GM23248 (cell line): ENCODE results near the gene MTA3. TPM values are rescaled to one million over a fixed set of nuclear protein-coding genes. Genes with fewer than 3 reads are reported as not detected.

ENCODE experiments used
- DNase-seq: peaks from one replicate; pipeline ENCODE4 v3.0.0-alpha.2; 2015
- H2AFZ ChIP-seq: fragments of 200-600 bp; sonication (generic); 2 replicates; pipeline ENCODE4 v1.6.1; 2016; ENCODE audit warnings: antibody characterized with exemption
- H3F3A ChIP-seq: fragments of 200-600 bp; sonication (generic); 2 replicates; pipeline ENCODE4 v1.6.1; 2016; ENCODE audit warnings: mild to moderate bottlenecking, antibody characterized with exemption, mixed run types; ENCODE audit not compliant: insufficient read depth
- H3K27ac ChIP-seq: fragments of 200-600 bp; sonication (generic); 2 replicates; pipeline ENCODE4 v1.5.1; 2016; ENCODE audit warnings: mild to moderate bottlenecking
- H3K27me3 ChIP-seq: fragments of 200-600 bp; sonication (generic); replicated peaks from 2 replicates; pipeline ENCODE4 v1.6.1; 2016; ENCODE audit warnings: mild to moderate bottlenecking; ENCODE audit not compliant: insufficient read depth
- H3K36me3 ChIP-seq: fragments of 200-600 bp; sonication (generic); 2 replicates; pipeline ENCODE4 v1.6.1; 2016; ENCODE audit warnings: low read depth, mild to moderate bottlenecking
- H3K4me1 ChIP-seq: fragments of 200-600 bp; sonication (generic); 2 replicates; pipeline ENCODE4 v1.6.1; 2016; ENCODE audit warnings: mild to moderate bottlenecking; ENCODE audit not compliant: insufficient read depth
- H3K4me2 ChIP-seq: fragments of 200-600 bp; sonication (generic); one replicate; pipeline ENCODE4 v1.6.1; 2016; ENCODE audit warnings: mild to moderate bottlenecking; ENCODE audit not compliant: unreplicated experiment
- H3K4me3 ChIP-seq: fragments of 200-600 bp; sonication (generic); 2 replicates; pipeline ENCODE4 v1.5.1; 2016; ENCODE audit warnings: mild to moderate bottlenecking
- H3K79me2 ChIP-seq: fragments of 200-600 bp; sonication (generic); 2 replicates; pipeline ENCODE4 v1.6.1; 2016; ENCODE audit warnings: mild to moderate bottlenecking; ENCODE audit not compliant: insufficient read depth
- H3K9ac ChIP-seq: fragments of 200-600 bp; sonication (generic); 2 replicates; pipeline ENCODE4 v1.6.1; 2016; ENCODE audit warnings: mild to moderate bottlenecking
- H3K9me2 ChIP-seq: fragments of 200-600 bp; sonication (generic); 2 replicates; pipeline ENCODE4 v1.6.1; 2016; ENCODE audit warnings: mixed run types, mild to moderate bottlenecking, moderate library complexity; ENCODE audit not compliant: insufficient read depth
- H3K9me3 ChIP-seq: fragments of 200-600 bp; sonication (generic); one replicate; pipeline ENCODE4 v1.6.1; 2017; ENCODE audit warnings: low read depth
- H4K20me1 ChIP-seq: fragments of 200-600 bp; sonication (generic); 2 replicates; pipeline ENCODE4 v1.6.0; 2016; ENCODE audit not compliant: insufficient read depth
- EZH2 ChIP-seq: fragments of 200-600 bp; sonication (generic); IDR thresholded peaks from 2 replicates; pipeline ENCODE4 v1.6.1; 2018; ENCODE audit warnings: antibody characterized with exemption, mild to moderate bottlenecking; ENCODE audit not compliant: insufficient read depth, poor library complexity, severe bottlenecking
- EZH2phosphoT487 ChIP-seq: fragments of 200-600 bp; sonication (generic); IDR thresholded peaks from 2 replicates; pipeline ENCODE4 v1.6.1; 2018; ENCODE audit warnings: antibody characterized with exemption, moderate library complexity, mild to moderate bottlenecking, low read depth; ENCODE audit not compliant: insufficient read depth
- WGBS, 2 experiments: methylation state at CpG; one replicate each; pipeline ENCODE4 v1.1.6; 2015 to 2017; ENCODE audit warnings: low lambda C conversion rate in 2 of 2, low coverage in 1 of 2; ENCODE audit errors: missing lambda C conversion rate in 2 of 2; 5-methylcytosine and 5-hydroxymethylcytosine counted together
- in situ Hi-C: fragments of 300-500 bp; cut with MboI; formaldehyde crosslinking; loops from 2 replicates; pipeline ENCODE4 v1.15.0; 2020
- polyA plus RNA-seq: library from polyadenylated mRNA; unstranded; fragments of >200 nt; fragmentation: Nextera tagmentation; extraction: Ambion mirVana; gene quantifications from 2 replicates; pipeline ENCODE4 v1.2.1, GENCODE V29; 2016
- total RNA-seq: library from RNA; depleted of rRNA; stranded (reverse); fragments of >200 nt; shearing (Covaris generic); gene quantifications from 2 replicates; pipeline ENCODE4 v1.2.3, GENCODE V29; 2014

MTA3 gene
- total and polyA plus RNA-seq, 2 experiments from 2014 or later: 25.7 to 29.7 TPM

DNA sequence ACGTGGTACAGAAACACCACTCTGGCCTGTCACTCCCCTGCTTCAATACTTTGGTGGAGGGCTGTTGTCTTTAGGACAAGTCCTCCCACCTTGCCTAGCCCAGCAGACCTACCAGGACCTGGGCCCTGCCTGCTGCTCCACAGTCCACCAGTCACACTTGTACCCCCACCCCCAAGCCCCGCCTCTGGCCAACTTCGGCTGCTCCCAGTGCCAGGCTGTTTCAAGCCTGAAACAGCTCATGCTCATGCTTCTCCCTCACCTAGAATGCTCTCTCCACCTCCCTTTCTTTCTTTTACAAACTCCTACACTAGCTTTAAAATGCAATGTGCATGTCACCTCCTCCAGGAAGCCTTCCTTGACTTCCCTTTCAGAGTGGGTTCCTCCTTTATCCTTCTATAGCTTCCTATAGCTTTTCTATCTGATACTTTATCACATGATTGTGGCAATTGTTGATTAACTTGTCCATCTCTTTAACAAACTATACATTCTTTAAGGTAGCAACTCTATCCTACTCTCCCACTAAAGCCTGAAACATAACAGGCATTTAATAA is 200.3 kb downstream of the MTA3 start:
- 71 to 72% methylated on average over 3 of the region's 3 CpGs for WGBS, 2 experiments
- H3K4me2 ChIP-seq: no peak overlapping the region
- no peaks in the 10 kb centered on the region for H3F3A ChIP-seq
- no peak overlapping the region for H3K9ac ChIP-seq
- in situ Hi-C loops: no loop called here
- H2AFZ ChIP-seq: no peak overlapping the region
- no peaks in the 10 kb centered on the region for H3K36me3 ChIP-seq
- H3K9me3 ChIP-seq: no peaks in the 10 kb centered on the region
- no peaks in the 10 kb centered on the region for H3K9me2 ChIP-seq
- no peaks in the 10 kb centered on the region for H3K4me1 ChIP-seq
- H4K20me1 ChIP-seq: no peaks in the 10 kb centered on the region
- TF ChIP-seq EZH2: no peak
- TF ChIP-seq EZH2phosphoT487: no peak
- no peaks in the 10 kb centered on the region for H3K27me3 ChIP-seq
- no peak overlapping the region for H3K4me3 ChIP-seq
- no peak overlapping the region for H3K27ac ChIP-seq
- H3K79me2 ChIP-seq: no peaks in the 10 kb centered on the region
- DNase-seq: no peak

DNA sequence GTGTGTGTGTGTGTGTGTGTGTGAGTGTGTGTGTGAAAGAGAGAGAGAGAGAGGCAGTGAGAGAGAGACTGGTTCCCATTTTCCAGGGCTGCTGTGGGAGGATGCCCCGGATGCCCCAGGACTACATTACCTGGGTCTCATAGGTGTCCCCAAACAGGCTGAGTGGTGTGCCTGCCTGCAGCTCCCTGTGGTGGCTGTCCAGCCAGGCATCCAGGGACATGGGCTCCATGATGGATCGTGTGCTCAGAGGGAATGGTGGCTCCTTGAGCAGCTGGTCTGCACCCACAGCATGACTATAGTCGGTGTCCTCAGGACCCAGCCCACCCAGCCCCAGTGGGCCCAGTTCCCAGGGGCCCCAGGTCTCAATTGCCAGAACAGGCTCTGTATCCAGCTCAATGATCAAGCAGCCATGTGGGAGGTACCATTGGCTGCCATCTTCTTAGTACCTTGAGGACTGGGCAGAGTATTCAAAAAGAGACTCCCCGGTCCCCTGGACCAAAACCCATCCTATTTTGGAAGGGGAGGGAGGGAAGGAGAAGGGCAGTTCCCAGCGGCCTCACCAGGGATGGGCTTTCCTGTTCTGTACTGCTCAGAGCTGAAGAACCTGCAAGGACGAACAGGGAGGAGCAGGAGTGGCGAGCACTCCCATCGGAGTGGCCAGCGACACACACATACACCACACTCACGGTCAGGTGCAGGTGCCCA is 201.3 kb downstream of the MTA3 start:
- Histone ChIP-seq H3F3A (no peaks in the 10 kb centered on the region), H2AFZ (no peak overlapping the region), H3K27me3 (no peaks in the 10 kb centered on the region), H3K9me3 (no peaks in the 10 kb centered on the region), H3K9me2 (no peaks in the 10 kb centered on the region), H3K79me2 (no peaks in the 10 kb centered on the region), H3K27ac (no peak overlapping the region), H3K9ac (no peak overlapping the region), H3K4me2 (no peak overlapping the region), H4K20me1 (no peaks in the 10 kb centered on the region), H3K36me3 (no peaks in the 10 kb centered on the region), H3K4me3 (no peak overlapping the region), H3K4me1 (no peaks in the 10 kb centered on the region)
- 84 to 86% methylated on average over 10 of the region's 10 CpGs for WGBS, 2 experiments
- in situ Hi-C loops: no loop called here
- TF ChIP-seq EZH2: no peak
- TF ChIP-seq EZH2phosphoT487: no peak
- DNase-seq: no peak

DNA sequence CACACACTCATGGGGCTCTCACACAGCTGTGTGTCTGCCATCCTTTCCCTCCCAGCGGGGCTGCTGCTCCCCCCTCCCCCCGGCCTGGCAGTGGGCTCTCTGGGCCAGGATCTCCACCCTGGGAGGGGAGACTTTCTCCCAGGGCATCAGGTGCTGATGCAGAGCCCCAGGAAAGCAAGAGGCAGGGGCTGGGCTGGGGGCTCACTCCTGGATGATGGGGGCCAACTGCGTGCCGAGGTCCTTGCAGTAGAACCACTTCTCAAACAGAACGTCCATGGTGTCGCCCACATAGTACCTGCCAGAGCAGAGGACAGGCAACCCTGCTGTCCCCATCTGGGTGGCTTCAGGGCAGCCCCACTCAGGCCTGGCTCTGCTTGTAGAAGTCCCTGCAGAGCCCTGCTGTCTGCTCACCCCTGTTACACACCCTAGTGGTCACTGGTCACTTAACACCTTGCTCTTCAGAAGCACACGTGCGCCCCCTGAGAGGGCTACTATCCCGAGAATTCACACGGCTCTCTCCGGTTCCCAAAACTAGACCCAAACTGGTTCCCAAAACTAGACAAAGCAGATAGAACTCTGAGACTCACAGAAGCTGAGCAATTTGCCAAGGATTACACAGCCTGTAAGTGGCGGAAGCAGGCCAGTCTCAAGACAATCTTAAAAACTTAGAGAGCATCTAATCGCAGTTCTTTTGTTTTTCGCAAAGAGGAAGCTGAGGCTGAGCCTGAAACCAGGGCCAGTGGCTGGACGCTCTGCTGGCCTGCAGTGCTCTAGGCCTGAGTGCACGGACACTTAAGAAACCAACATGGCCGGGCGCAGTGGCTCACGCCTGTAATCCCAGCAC is 202.1 kb downstream of the MTA3 start:
- H3K27me3 ChIP-seq: no peaks in the 10 kb centered on the region
- H3K4me2 ChIP-seq: no peak overlapping the region
- in situ Hi-C loops: no loop called here
- DNase-seq: peak; percentile 51
- no peaks in the 10 kb centered on the region for H3K9me3 ChIP-seq
- no peak for TF ChIP-seq EZH2
- no peak for TF ChIP-seq EZH2phosphoT487
- WGBS, 2 experiments: 92 to 93% methylated on average over 18 to 19 of the region's 19 CpGs
- H3K4me3 ChIP-seq: no peak overlapping the region
- H3K36me3 ChIP-seq: no peaks in the 10 kb centered on the region
- no peaks in the 10 kb centered on the region for H4K20me1 ChIP-seq
- no peaks in the 10 kb centered on the region for H3F3A ChIP-seq
- no peaks in the 10 kb centered on the region for H3K9me2 ChIP-seq
- no peaks in the 10 kb centered on the region for H3K4me1 ChIP-seq
- no peaks in the 10 kb centered on the region for H3K79me2 ChIP-seq
- no peak overlapping the region for H3K27ac ChIP-seq
- H2AFZ ChIP-seq: no peak overlapping the region
- no peak overlapping the region for H3K9ac ChIP-seq

DNA sequence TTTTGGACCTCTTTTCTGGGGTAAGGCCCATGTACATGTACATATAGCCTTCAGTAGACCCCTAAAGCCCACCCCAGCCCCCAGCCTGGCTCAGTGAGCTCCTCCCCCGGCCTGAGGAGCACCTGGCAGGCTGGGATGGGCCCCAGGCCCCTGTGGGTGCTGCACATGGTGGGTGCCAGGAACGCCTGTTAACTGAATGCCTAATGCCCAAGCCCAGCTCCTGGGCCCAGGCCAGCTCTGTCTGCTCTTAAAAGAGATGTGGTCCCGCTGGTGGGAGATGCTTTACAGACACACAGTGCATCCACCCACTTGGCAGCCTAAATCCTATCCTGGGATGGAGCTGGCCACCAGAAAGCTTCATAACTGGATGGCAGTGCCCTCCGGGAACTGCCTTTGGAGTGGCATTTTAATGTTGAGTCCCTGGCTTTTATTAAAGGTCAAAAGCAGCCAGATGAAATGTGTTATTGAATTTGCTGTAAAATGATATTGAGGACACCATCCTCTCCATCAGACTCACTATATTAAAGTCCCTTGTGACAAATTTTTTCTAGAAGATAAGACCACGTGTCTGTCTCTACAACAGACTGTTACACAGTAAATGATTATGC is 203.2 kb downstream of the MTA3 start:
- no peak for TF ChIP-seq EZH2phosphoT487
- TF ChIP-seq EZH2: no peak
- WGBS, 2 experiments: 78 to 83% methylated on average over 4 to 5 of the region's 5 CpGs

More for the DNA sequence above, 203.2 kb downstream of the MTA3 start:
- H3K9me3 ChIP-seq: no peaks in the 10 kb centered on the region
- H3K9ac ChIP-seq: no peak overlapping the region
- in situ Hi-C loops: no loop called here
- no peaks in the 10 kb centered on the region for H3K27me3 ChIP-seq
- H3K36me3 ChIP-seq: no peaks in the 10 kb centered on the region
- no peak overlapping the region for H3K4me3 ChIP-seq
- H3K27ac ChIP-seq: no peak overlapping the region
- H3F3A ChIP-seq: no peaks in the 10 kb centered on the region
- H2AFZ ChIP-seq: no peak overlapping the region
- H3K9me2 ChIP-seq: no peaks in the 10 kb centered on the region
- no peak for DNase-seq
- no peak overlapping the region for H3K4me2 ChIP-seq
- H3K79me2 ChIP-seq: no peaks in the 10 kb centered on the region
- H3K4me1 ChIP-seq: no peaks in the 10 kb centered on the region
- no peaks in the 10 kb centered on the region for H4K20me1 ChIP-seq
